ENCODE measurements around the gene LIMS2. TPM values are rescaled to one million over a fixed set of nuclear protein-coding genes. Genes with fewer than 3 reads are reported as not detected.

The LIMS2 gene
- polyA plus RNA-seq, 1 donor (not counting 4 experiments of a cell fraction or from before 2014, with no cell fraction given): not detected

GRCh38 chr2:127662937-127663565 is 12.3 kb downstream of the LIMS2 start:
- Histone ChIP-seq H3K36me3 (ENCODE audit: control insufficient read depth in 2 of 2, extremely low read depth in 1 of 2, insufficient read depth in 2 of 2, low read length in 2 of 2) (no peaks in the 10 kb centered on the region), H3K4me2 (ENCODE audit: control insufficient read depth, extremely low read depth, insufficient read depth, low read depth, low read length) (no peak overlapping the region), H3K9me1 (ENCODE audit: control insufficient read depth, extremely low read depth, insufficient read depth, low read length) (no peaks in the 10 kb centered on the region), H3K27me3 (ENCODE audit: control insufficient read depth, extremely low read depth, insufficient read depth, low read length) (peaks cover 38% of the 10 kb centered on the region), H3K9me3 (ENCODE audit: control insufficient read depth, low read depth, low read length) (no peaks in the 10 kb centered on the region), H2AFZ (ENCODE audit: control insufficient read depth, low read length) (no peak overlapping the region), H3K4me3 (ENCODE audit: control insufficient read depth in 2 of 3, extremely low read depth in 1 of 3, insufficient read depth in 2 of 3, low read depth in 1 of 3, low read length in 3 of 3) (no peak overlapping the region), H4K20me1 (ENCODE audit: control insufficient read depth, extremely low read depth, insufficient read depth, low read length) (no peaks in the 10 kb centered on the region), H3K27ac (ENCODE audit: control insufficient read depth, insufficient read depth, low read length) (no peak overlapping the region), H3K4me1 (ENCODE audit: control insufficient read depth, extremely low read depth, insufficient read depth, low read length) (peaks cover 5% of the 10 kb centered on the region), H3K9ac (ENCODE audit: control insufficient read depth, extremely low read depth, insufficient read depth, low read length) (no peak overlapping the region), H3K79me2 (ENCODE audit: control insufficient read depth, insufficient read depth, low read length) (no peaks in the 10 kb centered on the region)
- no peak for FAIRE-seq
- no peak for DNase-seq (ENCODE audit: low read depth, low spot score)
- dilution Hi-C loops (cut with MboI; ENCODE audit: extremely low pct_ligation_motif_present, low sequenced_read_pairs): no loop called here
- no peak for TF ChIP-seq EZH2 (IDR thresholded peaks at IDR 0.05; ENCODE audit: low read length)
- TF ChIP-seq, protein P1, sequence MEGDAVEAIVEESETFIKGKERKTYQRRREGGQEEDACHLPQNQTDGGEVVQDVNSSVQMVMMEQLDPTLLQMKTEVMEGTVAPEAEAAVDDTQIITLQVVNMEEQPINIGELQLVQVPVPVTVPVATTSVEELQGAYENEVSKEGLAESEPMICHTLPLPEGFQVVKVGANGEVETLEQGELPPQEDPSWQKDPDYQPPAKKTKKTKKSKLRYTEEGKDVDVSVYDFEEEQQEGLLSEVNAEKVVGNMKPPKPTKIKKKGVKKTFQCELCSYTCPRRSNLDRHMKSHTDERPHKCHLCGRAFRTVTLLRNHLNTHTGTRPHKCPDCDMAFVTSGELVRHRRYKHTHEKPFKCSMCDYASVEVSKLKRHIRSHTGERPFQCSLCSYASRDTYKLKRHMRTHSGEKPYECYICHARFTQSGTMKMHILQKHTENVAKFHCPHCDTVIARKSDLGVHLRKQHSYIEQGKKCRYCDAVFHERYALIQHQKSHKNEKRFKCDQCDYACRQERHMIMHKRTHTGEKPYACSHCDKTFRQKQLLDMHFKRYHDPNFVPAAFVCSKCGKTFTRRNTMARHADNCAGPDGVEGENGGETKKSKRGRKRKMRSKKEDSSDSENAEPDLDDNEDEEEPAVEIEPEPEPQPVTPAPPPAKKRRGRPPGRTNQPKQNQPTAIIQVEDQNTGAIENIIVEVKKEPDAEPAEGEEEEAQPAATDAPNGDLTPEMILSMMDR (optimal IDR thresholded peaks at IDR 0.05 in 1 of 3, IDR thresholded peaks at IDR 0.05 in 1 of 3, conservative IDR thresholded peaks at IDR 0.05 in 1 of 3; ENCODE audit: extremely low read depth in 1 of 3, insufficient read depth in 2 of 3, low read length in 3 of 3): no peak

DNA sequence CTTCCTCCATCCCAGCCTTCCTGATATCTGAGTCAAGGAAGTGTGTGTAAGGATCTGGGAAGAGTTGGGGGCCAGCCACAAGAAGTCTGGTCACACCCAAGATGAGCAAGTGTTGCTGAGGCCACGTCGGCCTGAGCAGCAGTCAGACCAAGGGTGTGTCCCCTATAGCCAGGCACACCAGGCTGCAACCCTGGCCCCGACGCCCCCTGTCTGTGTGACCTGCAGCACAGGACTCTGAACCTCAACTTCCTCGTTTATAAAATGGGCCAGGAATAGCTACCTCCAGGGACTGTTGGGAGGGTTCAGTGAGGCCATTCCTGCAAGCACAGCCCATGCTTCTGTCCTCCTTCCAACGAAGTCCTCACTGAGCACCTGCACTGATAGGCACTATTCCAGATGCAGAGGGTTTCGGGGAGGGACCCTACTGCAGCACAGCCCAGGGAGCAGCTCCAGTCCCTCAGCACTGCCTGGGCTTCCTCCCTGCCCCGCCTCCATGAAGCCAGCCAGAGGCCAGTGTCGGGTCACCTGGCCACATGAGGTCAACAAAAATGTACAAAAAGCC is 13.3 kb downstream of the LIMS2 start:
- peaks cover 38% of the 10 kb centered on the region for H3K27me3 ChIP-seq (ENCODE audit: control insufficient read depth, extremely low read depth, insufficient read depth, low read length)
- dilution Hi-C loops (cut with MboI; ENCODE audit: extremely low pct_ligation_motif_present, low sequenced_read_pairs): no loop called here
- DNase-seq (ENCODE audit: low read depth, low spot score) (no peak), FAIRE-seq (no peak)
- H3K4me1 ChIP-seq (ENCODE audit: control insufficient read depth, extremely low read depth, insufficient read depth, low read length): peaks cover 5% of the 10 kb centered on the region
- H3K9ac ChIP-seq (ENCODE audit: control insufficient read depth, extremely low read depth, insufficient read depth, low read length): no peak overlapping the region
- no peak overlapping the region for H3K4me2 ChIP-seq (ENCODE audit: control insufficient read depth, extremely low read depth, insufficient read depth, low read depth, low read length)
- no peaks in the 10 kb centered on the region for H3K9me3 ChIP-seq (ENCODE audit: control insufficient read depth, low read depth, low read length)
- H3K36me3 ChIP-seq (ENCODE audit: control insufficient read depth in 2 of 2, extremely low read depth in 1 of 2, insufficient read depth in 2 of 2, low read length in 2 of 2): no peaks in the 10 kb centered on the region
- H3K79me2 ChIP-seq (ENCODE audit: control insufficient read depth, insufficient read depth, low read length): no peaks in the 10 kb centered on the region
- TF ChIP-seq EZH2 (IDR thresholded peaks at IDR 0.05; ENCODE audit: low read length): no peak
- H3K9me1 ChIP-seq (ENCODE audit: control insufficient read depth, extremely low read depth, insufficient read depth, low read length): no peaks in the 10 kb centered on the region
- H3K4me3 ChIP-seq (ENCODE audit: control insufficient read depth in 2 of 3, extremely low read depth in 1 of 3, insufficient read depth in 2 of 3, low read depth in 1 of 3, low read length in 3 of 3): no peak overlapping the region
- no peak overlapping the region for H3K27ac ChIP-seq (ENCODE audit: control insufficient read depth, insufficient read depth, low read length)
- no peaks in the 10 kb centered on the region for H4K20me1 ChIP-seq (ENCODE audit: control insufficient read depth, extremely low read depth, insufficient read depth, low read length)
- no peak overlapping the region for H2AFZ ChIP-seq (ENCODE audit: control insufficient read depth, low read length)
